GM19193 (cell line): ENCODE data around the gene DCANP1.

Source experiments
- POLR2A ChIP-seq: IDR thresholded peaks from 4 replicates; pipeline ENCODE4 v1.6.1; 2011; ENCODE audit not compliant: insufficient read depth, insufficient read length; ENCODE audit errors: extremely low read depth

Gene DCANP1

GRCh38 chr5:135468541-135468940 is 21.4 kb upstream of the DCANP1 start:
- TF ChIP-seq POLR2A, result no peak

GRCh38 chr5:135467871-135468485 is 20.8 kb upstream of the DCANP1 start:
- TF ChIP-seq POLR2A, result no peak

- TF ChIP-seq POLR2A, result no peak
Observed at GRCh38 chr5:135467051-135467625, 20.0 kb upstream of the DCANP1 start.

- TF ChIP-seq POLR2A, result no peak
Observed at GRCh38 chr5:135466178-135467050, 19.3 kb upstream of the DCANP1 start.

- no peak for TF ChIP-seq POLR2A
Observed at GRCh38 chr5:135465391-135466122, 18.4 kb upstream of the DCANP1 start.

GRCh38 chr5:135462304-135462703 is 15.2 kb upstream of the DCANP1 start:
- TF ChIP-seq POLR2A, result no peak

- no peak for TF ChIP-seq POLR2A
Observed at GRCh38 chr5:135461481-135462151, 14.5 kb upstream of the DCANP1 start.

GRCh38 chr5:135460246-135461033 is 13.3 kb upstream of the DCANP1 start:
- TF ChIP-seq POLR2A, result no peak

GRCh38 chr5:135458921-135459331 is 11.8 kb upstream of the DCANP1 start:
- no peak for TF ChIP-seq POLR2A

- no peak for TF ChIP-seq POLR2A
Observed at GRCh38 chr5:135458356-135458755, 11.2 kb upstream of the DCANP1 start.

- TF ChIP-seq POLR2A, result no peak
Observed at GRCh38 chr5:135457424-135458071, 10.4 kb upstream of the DCANP1 start.

- no peak for TF ChIP-seq POLR2A
Observed at GRCh38 chr5:135456238-135457099, 9.3 kb upstream of the DCANP1 start.
